Neural crest cell (in vitro differentiated cells): ENCODE data around the gene SDK1. TPM values are rescaled to one million over a fixed set of nuclear protein-coding genes. Genes with fewer than 3 reads are reported as not detected.

Experiments
- DNase-seq: peaks from one replicate; pipeline ENCODE4 v3.0.0; 2021; ENCODE audit warnings: low read depth, mixed read lengths, low spot score
- H3K27ac Mint-ChIP-seq: one replicate; pipeline ENCODE4 v1.8.0; 2021; ENCODE audit warnings: mild to moderate bottlenecking, mixed read lengths; ENCODE audit not compliant: unreplicated experiment
- H3K27me3 Mint-ChIP-seq: 2 replicates; pipeline ENCODE4 v1.8.0; 2021; ENCODE audit warnings: low read depth, mild to moderate bottlenecking, mixed read lengths
- H3K36me3 Mint-ChIP-seq: 2 replicates; pipeline ENCODE4 v1.8.0; 2021; ENCODE audit warnings: low read depth, mild to moderate bottlenecking, mixed read lengths
- H3K4me1 Mint-ChIP-seq: 2 replicates; pipeline ENCODE4 v1.8.0; 2021; ENCODE audit warnings: mixed read lengths
- H3K4me3 Mint-ChIP-seq: one replicate; pipeline ENCODE4 v1.8.0; 2021; ENCODE audit warnings: mild to moderate bottlenecking, mixed read lengths
- H3K9me3 Mint-ChIP-seq: 2 replicates; pipeline ENCODE4 v1.8.0; 2021; ENCODE audit warnings: mixed read lengths
- CTCF ChIP-seq: fragments of 200-600 bp; sonication (generic); conservative IDR thresholded peaks from 2 replicates; pipeline ENCODE4 v1.5.0; 2021; ENCODE audit warnings: antibody characterized with exemption, mild to moderate bottlenecking
- total RNA-seq: library from RNA; stranded (reverse); gene quantifications from 2 replicates; pipeline ENCODE4 v1.2.1, GENCODE V29; 2021

Gene SDK1
- total RNA-seq, 1 donor from 2014 or later: 11.6 TPM

DNA sequence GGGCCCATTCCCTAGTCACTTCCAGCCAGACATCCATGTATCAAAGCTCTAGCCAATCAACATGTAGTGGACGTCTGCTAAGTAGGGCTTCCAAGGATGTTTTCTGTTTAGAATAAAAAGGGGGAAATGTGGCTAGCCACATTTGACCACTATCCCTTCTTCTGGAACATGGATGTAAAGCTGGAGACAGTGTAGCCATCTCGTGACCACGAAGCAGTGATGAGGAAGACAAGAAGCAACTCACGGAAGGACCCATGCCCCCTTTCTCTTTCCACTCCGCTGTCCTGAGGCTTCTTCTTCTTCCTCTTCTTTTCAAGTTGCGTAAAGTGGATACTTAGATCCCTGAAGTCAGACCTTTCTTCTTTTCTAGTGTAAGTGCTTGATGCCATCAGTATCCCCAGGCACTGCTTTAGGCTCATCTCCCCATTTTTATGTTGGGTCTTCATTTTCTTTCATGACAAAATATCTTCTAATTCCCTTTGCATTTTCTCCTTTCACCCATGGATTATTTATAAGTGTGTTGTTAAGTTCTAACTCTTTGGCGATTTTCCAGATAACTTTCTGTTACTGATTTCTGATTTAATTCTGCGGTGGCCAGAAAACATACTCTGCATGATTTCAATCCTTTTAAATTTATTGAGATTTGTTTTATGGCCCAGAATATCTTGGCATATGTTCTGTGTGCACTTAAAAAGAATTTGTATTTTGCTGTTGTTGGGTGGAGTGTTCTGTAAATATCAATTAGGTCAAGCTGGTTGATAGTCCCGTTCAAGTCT lies 594.5 kb downstream of the SDK1 start:
- no peaks in the 10 kb centered on the region for H3K27me3 Mint-ChIP-seq
- H3K36me3 Mint-ChIP-seq: no peaks in the 10 kb centered on the region
- TF ChIP-seq CTCF: no peak
- no peaks in the 10 kb centered on the region for H3K9me3 Mint-ChIP-seq
- no peak overlapping the region for H3K27ac Mint-ChIP-seq
- no peak for DNase-seq
- H3K4me3 Mint-ChIP-seq: no peak overlapping the region
- peaks cover 10% of the 10 kb centered on the region for H3K4me1 Mint-ChIP-seq

GRCh38 chr7:3896169-3896765 lies 595.2 kb downstream of the SDK1 start:
- Mint-ChIP-seq H3K27me3 (no peaks in the 10 kb centered on the region), H3K4me1 (peaks cover 13% of the 10 kb centered on the region), H3K9me3 (no peaks in the 10 kb centered on the region), H3K36me3 (no peaks in the 10 kb centered on the region), H3K27ac (peak overlapping the region; percentile 19), H3K4me3 (no peak overlapping the region)
- no peak for TF ChIP-seq CTCF
- no peak for DNase-seq

GRCh38 chr7:3897430-3898372 lies 596.6 kb downstream of the SDK1 start:
- Mint-ChIP-seq H3K27ac (no peak overlapping the region), H3K9me3 (no peaks in the 10 kb centered on the region), H3K36me3 (no peaks in the 10 kb centered on the region), H3K4me1 (peaks cover 13% of the 10 kb centered on the region), H3K27me3 (no peaks in the 10 kb centered on the region), H3K4me3 (no peak overlapping the region)
- DNase-seq: no peak
- TF ChIP-seq CTCF: peak; percentile 87

DNA sequence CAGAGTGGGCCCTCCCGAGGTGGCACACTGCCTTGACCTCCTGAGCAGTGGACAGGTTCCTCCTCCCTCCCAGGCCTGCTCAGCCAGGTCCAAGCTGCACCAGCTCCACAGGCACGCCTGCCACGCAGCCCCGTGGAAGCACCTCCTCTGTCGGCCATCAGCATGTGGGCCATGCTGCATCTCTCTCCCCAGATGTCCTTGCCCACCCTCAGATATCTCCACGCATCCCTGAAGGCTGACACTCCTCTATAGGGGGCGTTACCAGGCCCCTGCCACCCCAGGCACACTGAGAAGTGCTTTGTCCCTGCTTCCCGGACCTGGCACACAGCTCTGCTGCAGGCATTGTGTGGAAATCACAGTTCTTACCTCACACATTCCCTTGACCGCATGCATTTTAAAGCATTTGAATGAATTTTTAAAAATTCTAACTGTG lies 598.5 kb downstream of the SDK1 start:
- peaks cover 3% of the 10 kb centered on the region for H3K9me3 Mint-ChIP-seq

More for the DNA sequence above, 598.5 kb downstream of the SDK1 start:
- no peak for DNase-seq
- peaks cover 13% of the 10 kb centered on the region for H3K4me1 Mint-ChIP-seq
- H3K36me3 Mint-ChIP-seq: peaks cover 4% of the 10 kb centered on the region
- H3K27me3 Mint-ChIP-seq: no peaks in the 10 kb centered on the region
- no peak for TF ChIP-seq CTCF
- no peak overlapping the region for H3K4me3 Mint-ChIP-seq
- no peak overlapping the region for H3K27ac Mint-ChIP-seq
